ENCODE measurements around the gene ZNF343. TPM values are rescaled to one million over a fixed set of nuclear protein-coding genes. Genes with fewer than 3 reads are reported as not detected.

The ZNF343 gene
- total and polyA plus RNA-seq, 3 donors from 2014 or later = 9.9 to 11.7 (median 11.0) TPM

GRCh38 chr20:2449386-2449785 lies 59.3 kb downstream of the ZNF343 start:
- no peak for DNase-seq
- H3K27ac ChIP-seq = no peak overlapping the region
- H3K4me1 ChIP-seq = no peaks in the 10 kb centered on the region
- no peak for TF ChIP-seq CTCF (IDR thresholded peaks at IDR 0.05)
- TF ChIP-seq POLR2A (IDR thresholded peaks at IDR 0.05) = no peak
- 89 to 91% methylated on average over 1 of the region's 1 CpG for WGBS, 2 donors
- H3K27me3 ChIP-seq = no peaks in the 10 kb centered on the region
- intact Hi-C loops (cut with DNase I; ENCODE audit: low total_unique reads) = no loop called here
- no peaks in the 10 kb centered on the region for H3K9me3 ChIP-seq
- H3K36me3 ChIP-seq (ENCODE audit: low read depth, missing control alignments) = no peaks in the 10 kb centered on the region
- H3K4me3 ChIP-seq = no peak overlapping the region

GRCh38 chr20:2446845-2447244 lies 61.9 kb downstream of the ZNF343 start:
- H3K27me3 ChIP-seq = no peaks in the 10 kb centered on the region
- H3K4me1 ChIP-seq = no peaks in the 10 kb centered on the region
- no peaks in the 10 kb centered on the region for H3K36me3 ChIP-seq (ENCODE audit: low read depth, missing control alignments)
- TF ChIP-seq POLR2A (IDR thresholded peaks at IDR 0.05) (no peak), CTCF (IDR thresholded peaks at IDR 0.05) (no peak)
- intact Hi-C loops (cut with DNase I; ENCODE audit: low total_unique reads) = no loop called here
- no peak for DNase-seq
- H3K9me3 ChIP-seq = no peaks in the 10 kb centered on the region
- no peak overlapping the region for H3K27ac ChIP-seq
- H3K4me3 ChIP-seq = no peak overlapping the region
- WGBS, 2 donors = 57 to 70% methylated on average over 4 of the region's 4 CpGs

Small RNAs within 50 kb of the gene (small RNA-seq; reads per million reads assigned to genes)
- 0 reads per million in 2 donors for gene RF00019

Other genes starting within 250 kb of the ZNF343 start
- gene TGM3, start 212.9 kb downstream of the ZNF343 start, total RNA-seq = 1 to 10 TPM; 2.6 to 3.1 TPM
- 4.9 TPM for gene TGM3, start 212.9 kb downstream of the ZNF343 start, polyA plus RNA-seq (ENCODE audit: insufficient read depth, low read depth, low replicate concordance)
- gene TGM6, start 128.0 kb downstream of the ZNF343 start, total RNA-seq = not detected
- not detected for gene TGM6, start 128.0 kb downstream of the ZNF343 start, polyA plus RNA-seq (ENCODE audit: insufficient read depth, low read depth, low replicate concordance)
- 100 to 1,000 TPM; 140 to 207 TPM for gene SNRPB, start 38.1 kb downstream of the ZNF343 start, total RNA-seq
- gene SNRPB, start 38.1 kb downstream of the ZNF343 start, polyA plus RNA-seq (ENCODE audit: insufficient read depth, low read depth, low replicate concordance) = 171 TPM
- under 1 TPM; 0.56 to 0.63 TPM for gene TMC2, start 27.7 kb upstream of the ZNF343 start, total RNA-seq
- 0.59 TPM for gene TMC2, start 27.7 kb upstream of the ZNF343 start, polyA plus RNA-seq (ENCODE audit: insufficient read depth, low read depth, low replicate concordance)
- gene NOP56, start 143.7 kb upstream of the ZNF343 start, total RNA-seq = 100 to 1,000 TPM; 110 TPM
- gene NOP56, start 143.7 kb upstream of the ZNF343 start, polyA plus RNA-seq (ENCODE audit: insufficient read depth, low read depth, low replicate concordance) = 125 TPM
- 100 to 1,000 TPM; 105 to 123 TPM for gene IDH3B, start 155.3 kb upstream of the ZNF343 start, total RNA-seq
- 90.6 TPM for gene IDH3B, start 155.3 kb upstream of the ZNF343 start, polyA plus RNA-seq (ENCODE audit: insufficient read depth, low read depth, low replicate concordance)
- 10 to 100 TPM in 1 of 2 donors, 1 to 10 TPM in 1; 7.4 to 14.2 TPM for gene EBF4, start 183.9 kb upstream of the ZNF343 start, total RNA-seq
- gene EBF4, start 183.9 kb upstream of the ZNF343 start, polyA plus RNA-seq (ENCODE audit: insufficient read depth, low read depth, low replicate concordance) = 6.1 TPM